NCI-H460 (cell line): ENCODE data around the gene CD63. TPM values are rescaled to one million over a fixed set of nuclear protein-coding genes. Genes with fewer than 3 reads are reported as not detected.

Source experiments
- DNase-seq: peaks from one replicate; pipeline ENCODE4 v3.0.0-alpha.2; 2016; ENCODE audit warnings: low read depth; ENCODE audit errors: extremely low read depth
- total RNA-seq: library from RNA; depleted of rRNA; stranded (reverse); fragments of >200 nt; shearing (Covaris generic); gene quantifications from 2 replicates; pipeline ENCODE4 v1.2.3, GENCODE V29; 2014

CD63 gene
- total RNA-seq, 1 experiment from 2014 or later = 434 TPM

GRCh38 chr12:55741931-55742680, 13.3 kb upstream of the CD63 start:
- no peak for DNase-seq

- no peak for DNase-seq
Measured at GRCh38 chr12:55739025-55739378, 10.2 kb upstream of the CD63 start.

GRCh38 chr12:55738123-55739024, 9.6 kb upstream of the CD63 start:
- peak; percentile 83 for DNase-seq

GRCh38 chr12:55737581-55738122, 8.8 kb upstream of the CD63 start:
- DNase-seq = no peak

- DNase-seq = peak; percentile 50
Measured at GRCh38 chr12:55736780-55737580, 8.2 kb upstream of the CD63 start.

GRCh38 chr12:55736076-55736475, 7.3 kb upstream of the CD63 start:
- no peak for DNase-seq

GRCh38 chr12:55734595-55734994, 5.8 kb upstream of the CD63 start:
- no peak for DNase-seq

GRCh38 chr12:55733858-55734257, 5.0 kb upstream of the CD63 start:
- no peak for DNase-seq

- no peak for DNase-seq
Measured at GRCh38 chr12:55733021-55733555, 4.3 kb upstream of the CD63 start.

GRCh38 chr12:55732288-55732687, 3.5 kb upstream of the CD63 start:
- no peak for DNase-seq

GRCh38 chr12:55729819-55730818, 1.3 kb upstream of the CD63 start:
- DNase-seq = no peak

GRCh38 chr12:55728186-55728938, 447 bp downstream of the CD63 start:
- peak; percentile 36 for DNase-seq

- no peak for DNase-seq
Measured at GRCh38 chr12:55727643-55728185, 1.1 kb downstream of the CD63 start.

GRCh38 chr12:55726971-55727370, 1.8 kb downstream of the CD63 start:
- no peak for DNase-seq

GRCh38 chr12:55725556-55725955, 3.3 kb downstream of the CD63 start:
- DNase-seq = no peak

GRCh38 chr12:55724940-55725309, 3.9 kb downstream of the CD63 start:
- no peak for DNase-seq

- peak; percentile 69 for DNase-seq
Measured at GRCh38 chr12:55724226-55724939, 4.4 kb downstream of the CD63 start.
